Measurements from ENCODE around the gene ASB14. TPM values are rescaled to one million over a fixed set of nuclear protein-coding genes. Genes with fewer than 3 reads are reported as not detected.

ASB14 gene
- total RNA-seq, 2 experiments from 2014 or later = not detected

- H3K9me3 Mint-ChIP-seq = no peaks in the 10 kb centered on the region
- ATAC-seq (no peak), DNase-seq (no peak)
- intact Hi-C loops (cut with micrococcal nuclease) = no loop called here
- CTCF ChIA-PET = interaction anchor here (0.9 kb wide), 1 partner anchor 65 kb away, joined by 4 read pairs; no protein-coding TSS in a partner anchor
- POLR2A ChIA-PET = no interaction called here
- peaks cover 21% of the 10 kb centered on the region for H3K4me1 Mint-ChIP-seq (ENCODE audit: low read depth)
- peaks cover 22% of the 10 kb centered on the region for H3K36me3 Mint-ChIP-seq (ENCODE audit: low read depth)
- no peak for TF ChIP-seq CTCF (IDR thresholded peaks at IDR 0.05)
- H3K27me3 Mint-ChIP-seq = no peaks in the 10 kb centered on the region
- H3K4me3 Mint-ChIP-seq = no peak overlapping the region
- no peak overlapping the region for H3K27ac Mint-ChIP-seq
Measured at GRCh38 chr3:57234613-57235575, 57.6 kb downstream of the ASB14 start.

GRCh38 chr3:57233799-57234198, 58.7 kb downstream of the ASB14 start:
- no peak for TF ChIP-seq CTCF (IDR thresholded peaks at IDR 0.05)
- ChIA-PET CTCF (interaction anchor here (1.2 to 1.3 kb wide), 3 partner anchors 10 to 134 kb away, joined by 3 read pairs; no protein-coding TSS in a partner anchor), POLR2A (interaction anchor here (0.7 kb wide), 1 partner anchor 729 kb away, joined by 3 read pairs; no protein-coding TSS in a partner anchor)
- DNase-seq (no peak), ATAC-seq (no peak)
- H3K9me3 Mint-ChIP-seq = no peaks in the 10 kb centered on the region
- H3K27me3 Mint-ChIP-seq = no peaks in the 10 kb centered on the region
- peaks cover 14% of the 10 kb centered on the region for H3K36me3 Mint-ChIP-seq (ENCODE audit: low read depth)
- no peak overlapping the region for H3K4me3 Mint-ChIP-seq
- peaks cover 31% of the 10 kb centered on the region for H3K4me1 Mint-ChIP-seq (ENCODE audit: low read depth)
- intact Hi-C loops (cut with micrococcal nuclease) = no loop called here
- H3K27ac Mint-ChIP-seq = no peak overlapping the region

GRCh38 chr3:57230006-57230405, 62.5 kb downstream of the ASB14 start:
- Mint-ChIP-seq H3K36me3 (ENCODE audit: low read depth) (peaks cover 4% of the 10 kb centered on the region), H3K4me1 (ENCODE audit: low read depth) (peaks cover 36% of the 10 kb centered on the region), H3K27me3 (no peaks in the 10 kb centered on the region), H3K9me3 (no peaks in the 10 kb centered on the region), H3K4me3 (no peak overlapping the region), H3K27ac (no peak overlapping the region)
- intact Hi-C loops (cut with micrococcal nuclease) = no loop called here
- POLR2A ChIA-PET = interaction anchor here (0.6 kb wide), 1 partner anchor 692 kb away, joined by 3 read pairs; no protein-coding TSS in a partner anchor
- DNase-seq (no peak), ATAC-seq (no peak)
- CTCF ChIA-PET = no interaction called here
- no peak for TF ChIP-seq CTCF (IDR thresholded peaks at IDR 0.05)

GRCh38 chr3:57227930-57228751, 64.3 kb downstream of the ASB14 start:
- no peaks in the 10 kb centered on the region for H3K27me3 Mint-ChIP-seq
- CTCF ChIA-PET = interaction anchor here (1.7 kb wide), 1 partner anchor 58 kb away, joined by 7 read pairs; no protein-coding TSS in a partner anchor
- ATAC-seq = peak; percentile 46
- H3K27ac Mint-ChIP-seq = peak overlapping the region; percentile 79
- DNase-seq = peak; percentile 54
- TF ChIP-seq CTCF (IDR thresholded peaks at IDR 0.05) = no peak
- peaks cover 30% of the 10 kb centered on the region for H3K4me1 Mint-ChIP-seq (ENCODE audit: low read depth)
- intact Hi-C loops (cut with micrococcal nuclease) = no loop called here
- POLR2A ChIA-PET = interaction anchor here (0.6 to 1.4 kb wide), 3 partner anchors 31 to 628 kb away, joined by 3 to 4 read pairs (median 4); no protein-coding TSS in a partner anchor
- no peaks in the 10 kb centered on the region for H3K9me3 Mint-ChIP-seq
- peaks cover 4% of the 10 kb centered on the region for H3K36me3 Mint-ChIP-seq (ENCODE audit: low read depth)
- H3K4me3 Mint-ChIP-seq = peak overlapping the region; percentile 85

All from activated CD8-positive, alpha-beta T cell treated with anti-CD3 and anti-CD28 coated beads for 36 hours (primary cell).